GM23248 (cell line): ENCODE results near the gene ATP2A3.

Experiments
- EZH2 ChIP-seq: fragments of 200-600 bp; sonication (generic); IDR thresholded peaks from 2 replicates; pipeline ENCODE4 v1.6.1; 2018; ENCODE audit warnings: antibody characterized with exemption, mild to moderate bottlenecking; ENCODE audit not compliant: insufficient read depth, poor library complexity, severe bottlenecking
- EZH2phosphoT487 ChIP-seq: fragments of 200-600 bp; sonication (generic); IDR thresholded peaks from 2 replicates; pipeline ENCODE4 v1.6.1; 2018; ENCODE audit warnings: antibody characterized with exemption, moderate library complexity, mild to moderate bottlenecking, low read depth; ENCODE audit not compliant: insufficient read depth

GRCh38 chr17:3915995-3916696 is 48.1 kb downstream of the ATP2A3 start, which contains the start of gene P2RX1:
- TF ChIP-seq EZH2 (no peak), EZH2phosphoT487 (no peak)
